ENCODE measurements around the gene PPP1R26. TPM values are rescaled to one million over a fixed set of nuclear protein-coding genes. Genes with fewer than 3 reads are reported as not detected.
"Not testable (repeated sequence)": the region's sequence is repeated elsewhere in the genome, so short reads cannot be mapped to it uniquely, and the experiment has no call there.

The PPP1R26 gene
- total and polyA plus RNA-seq, 9 of the 15 experiments (the other 6 are each of a cell fraction or from before 2014, with no cell fraction given), result 0.77 to 26.8 (median 9.3) TPM

GRCh38 chr9:135441105-135442071, 38.2 kb upstream of the PPP1R26 start (continued):
- TF ChIP-seq LEF1 (IDR thresholded peaks at IDR 0.05), result peak; percentile 72
- 0 out of 2 replicates have a peak, but pooled peaks have one; percentile 56 for TF ChIP-seq E2F3 (CRISPR knock-in tag; IDR thresholded peaks at IDR 0.05)
- peak; percentile 33 to 47; a peak in 1 of 4 replicates for TF ChIP-seq MNT (conservative IDR thresholded peaks at IDR 0.05)
- TF ChIP-seq ZNF324 (CRISPR knock-in tag; IDR thresholded peaks at IDR 0.05), result 0 out of 2 replicates have a peak, but pooled peaks have one; percentile 8
- TF ChIP-seq NR2C2 (CRISPR knock-in tag; IDR thresholded peaks at IDR 0.05), result not testable (repeated sequence)
- peak; percentile 69 for TF ChIP-seq NR2C2 (tag; IDR thresholded peaks at IDR 0.05)
- TF ChIP-seq TEAD2 (tag; IDR thresholded peaks at IDR 0.05), result peak; percentile 46; the same call in 1 of the 2 replicates
- TF ChIP-seq, protein P1, sequence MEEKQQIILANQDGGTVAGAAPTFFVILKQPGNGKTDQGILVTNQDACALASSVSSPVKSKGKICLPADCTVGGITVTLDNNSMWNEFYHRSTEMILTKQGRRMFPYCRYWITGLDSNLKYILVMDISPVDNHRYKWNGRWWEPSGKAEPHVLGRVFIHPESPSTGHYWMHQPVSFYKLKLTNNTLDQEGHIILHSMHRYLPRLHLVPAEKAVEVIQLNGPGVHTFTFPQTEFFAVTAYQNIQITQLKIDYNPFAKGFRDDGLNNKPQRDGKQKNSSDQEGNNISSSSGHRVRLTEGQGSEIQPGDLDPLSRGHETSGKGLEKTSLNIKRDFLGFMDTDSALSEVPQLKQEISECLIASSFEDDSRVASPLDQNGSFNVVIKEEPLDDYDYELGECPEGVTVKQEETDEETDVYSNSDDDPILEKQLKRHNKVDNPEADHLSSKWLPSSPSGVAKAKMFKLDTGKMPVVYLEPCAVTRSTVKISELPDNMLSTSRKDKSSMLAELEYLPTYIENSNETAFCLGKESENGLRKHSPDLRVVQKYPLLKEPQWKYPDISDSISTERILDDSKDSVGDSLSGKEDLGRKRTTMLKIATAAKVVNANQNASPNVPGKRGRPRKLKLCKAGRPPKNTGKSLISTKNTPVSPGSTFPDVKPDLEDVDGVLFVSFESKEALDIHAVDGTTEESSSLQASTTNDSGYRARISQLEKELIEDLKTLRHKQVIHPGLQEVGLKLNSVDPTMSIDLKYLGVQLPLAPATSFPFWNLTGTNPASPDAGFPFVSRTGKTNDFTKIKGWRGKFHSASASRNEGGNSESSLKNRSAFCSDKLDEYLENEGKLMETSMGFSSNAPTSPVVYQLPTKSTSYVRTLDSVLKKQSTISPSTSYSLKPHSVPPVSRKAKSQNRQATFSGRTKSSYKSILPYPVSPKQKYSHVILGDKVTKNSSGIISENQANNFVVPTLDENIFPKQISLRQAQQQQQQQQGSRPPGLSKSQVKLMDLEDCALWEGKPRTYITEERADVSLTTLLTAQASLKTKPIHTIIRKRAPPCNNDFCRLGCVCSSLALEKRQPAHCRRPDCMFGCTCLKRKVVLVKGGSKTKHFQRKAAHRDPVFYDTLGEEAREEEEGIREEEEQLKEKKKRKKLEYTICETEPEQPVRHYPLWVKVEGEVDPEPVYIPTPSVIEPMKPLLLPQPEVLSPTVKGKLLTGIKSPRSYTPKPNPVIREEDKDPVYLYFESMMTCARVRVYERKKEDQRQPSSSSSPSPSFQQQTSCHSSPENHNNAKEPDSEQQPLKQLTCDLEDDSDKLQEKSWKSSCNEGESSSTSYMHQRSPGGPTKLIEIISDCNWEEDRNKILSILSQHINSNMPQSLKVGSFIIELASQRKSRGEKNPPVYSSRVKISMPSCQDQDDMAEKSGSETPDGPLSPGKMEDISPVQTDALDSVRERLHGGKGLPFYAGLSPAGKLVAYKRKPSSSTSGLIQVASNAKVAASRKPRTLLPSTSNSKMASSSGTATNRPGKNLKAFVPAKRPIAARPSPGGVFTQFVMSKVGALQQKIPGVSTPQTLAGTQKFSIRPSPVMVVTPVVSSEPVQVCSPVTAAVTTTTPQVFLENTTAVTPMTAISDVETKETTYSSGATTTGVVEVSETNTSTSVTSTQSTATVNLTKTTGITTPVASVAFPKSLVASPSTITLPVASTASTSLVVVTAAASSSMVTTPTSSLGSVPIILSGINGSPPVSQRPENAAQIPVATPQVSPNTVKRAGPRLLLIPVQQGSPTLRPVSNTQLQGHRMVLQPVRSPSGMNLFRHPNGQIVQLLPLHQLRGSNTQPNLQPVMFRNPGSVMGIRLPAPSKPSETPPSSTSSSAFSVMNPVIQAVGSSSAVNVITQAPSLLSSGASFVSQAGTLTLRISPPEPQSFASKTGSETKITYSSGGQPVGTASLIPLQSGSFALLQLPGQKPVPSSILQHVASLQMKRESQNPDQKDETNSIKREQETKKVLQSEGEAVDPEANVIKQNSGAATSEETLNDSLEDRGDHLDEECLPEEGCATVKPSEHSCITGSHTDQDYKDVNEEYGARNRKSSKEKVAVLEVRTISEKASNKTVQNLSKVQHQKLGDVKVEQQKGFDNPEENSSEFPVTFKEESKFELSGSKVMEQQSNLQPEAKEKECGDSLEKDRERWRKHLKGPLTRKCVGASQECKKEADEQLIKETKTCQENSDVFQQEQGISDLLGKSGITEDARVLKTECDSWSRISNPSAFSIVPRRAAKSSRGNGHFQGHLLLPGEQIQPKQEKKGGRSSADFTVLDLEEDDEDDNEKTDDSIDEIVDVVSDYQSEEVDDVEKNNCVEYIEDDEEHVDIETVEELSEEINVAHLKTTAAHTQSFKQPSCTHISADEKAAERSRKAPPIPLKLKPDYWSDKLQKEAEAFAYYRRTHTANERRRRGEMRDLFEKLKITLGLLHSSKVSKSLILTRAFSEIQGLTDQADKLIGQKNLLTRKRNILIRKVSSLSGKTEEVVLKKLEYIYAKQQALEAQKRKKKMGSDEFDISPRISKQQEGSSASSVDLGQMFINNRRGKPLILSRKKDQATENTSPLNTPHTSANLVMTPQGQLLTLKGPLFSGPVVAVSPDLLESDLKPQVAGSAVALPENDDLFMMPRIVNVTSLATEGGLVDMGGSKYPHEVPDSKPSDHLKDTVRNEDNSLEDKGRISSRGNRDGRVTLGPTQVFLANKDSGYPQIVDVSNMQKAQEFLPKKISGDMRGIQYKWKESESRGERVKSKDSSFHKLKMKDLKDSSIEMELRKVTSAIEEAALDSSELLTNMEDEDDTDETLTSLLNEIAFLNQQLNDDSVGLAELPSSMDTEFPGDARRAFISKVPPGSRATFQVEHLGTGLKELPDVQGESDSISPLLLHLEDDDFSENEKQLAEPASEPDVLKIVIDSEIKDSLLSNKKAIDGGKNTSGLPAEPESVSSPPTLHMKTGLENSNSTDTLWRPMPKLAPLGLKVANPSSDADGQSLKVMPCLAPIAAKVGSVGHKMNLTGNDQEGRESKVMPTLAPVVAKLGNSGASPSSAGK (IDR thresholded peaks at IDR 0.05), result peak; percentile 39; the same call in 1 of the 2 replicates
- peak; percentile 92 for TF ChIP-seq RNF2 (IDR thresholded peaks at IDR 0.05)
- TF ChIP-seq HIVEP1 (CRISPR knock-in tag; IDR thresholded peaks at IDR 0.05), result 0 out of 2 replicates have a peak, but pooled peaks have one; percentile 34
- peak; percentile 67; the same call in 1 of the 2 replicates for TF ChIP-seq ZNF589 (CRISPR knock-in tag; IDR thresholded peaks at IDR 0.05; ENCODE audit: low read depth)
- peak; percentile 62 for TF ChIP-seq CXXC5 (CRISPR knock-in tag; IDR thresholded peaks at IDR 0.05)
- TF ChIP-seq PYGO2 (tag; IDR thresholded peaks at IDR 0.05), result 0 out of 2 replicates have a peak, but pooled peaks have one; percentile 30
- TF ChIP-seq ZNF766 (CRISPR knock-in tag; conservative IDR thresholded peaks at IDR 0.05), result peak; percentile 62; the same call in 1 of the 2 replicates

Measured in K562 (cell line).